NOMO-1 treated with DMSO at 0.1 percent for 48 hours (cell line): ENCODE data around the gene HIPK2.

Source experiments
- DNase-seq: peaks from one replicate; lab custom pipeline; 2025; ENCODE audit not compliant: unreplicated experiment; lab: John Stamatoyannopoulos, UW

HIPK2 gene

DNA sequence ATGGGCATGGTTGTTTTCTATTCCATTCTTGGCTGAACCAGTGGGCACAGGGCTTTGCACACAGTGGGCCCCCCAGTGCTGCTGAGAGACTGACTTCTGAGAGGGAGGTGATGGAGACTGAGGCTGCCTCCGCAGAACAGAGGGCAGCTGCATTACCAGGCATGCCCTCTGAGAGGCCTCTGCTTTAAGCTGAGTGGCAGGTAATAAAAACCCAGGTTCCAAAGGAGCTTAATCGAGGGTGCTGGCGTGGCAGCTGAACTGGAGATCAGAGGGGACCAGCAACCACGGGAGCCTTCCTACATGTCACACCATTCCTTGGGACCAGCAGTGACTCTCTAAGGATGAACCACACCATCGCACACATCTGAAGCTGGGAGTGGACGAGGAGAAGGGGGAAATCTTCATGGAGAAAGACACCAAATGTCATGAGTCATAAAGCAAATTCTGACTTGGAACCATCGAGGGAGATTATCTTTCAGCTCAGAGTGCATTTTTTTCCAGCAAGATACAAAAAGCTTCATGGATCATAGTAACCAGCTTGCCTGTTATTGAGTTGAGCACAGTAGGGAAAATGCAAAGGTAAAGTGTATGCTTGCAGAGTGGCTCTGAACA, 24.6 kb downstream of the HIPK2 start:
- DNase-seq: no peak

DNA sequence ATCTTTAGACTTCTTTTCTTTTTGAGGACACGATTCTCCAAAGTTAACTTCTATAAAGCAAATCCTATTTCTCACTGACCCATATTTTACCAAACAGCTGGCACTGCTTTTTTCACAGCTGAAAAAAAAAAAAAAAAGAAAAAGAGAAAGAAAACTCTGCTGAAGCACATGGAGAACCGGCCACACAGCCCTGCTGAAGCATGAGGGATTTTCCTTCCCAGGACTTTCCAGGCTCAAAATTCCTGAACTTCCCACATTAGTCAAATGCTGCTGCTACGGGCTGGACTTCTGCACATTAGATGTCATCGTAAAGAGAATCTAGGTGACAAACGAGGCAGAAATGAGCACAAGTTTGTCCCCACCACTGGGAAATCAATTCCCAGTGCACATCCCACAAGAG, 25.2 kb downstream of the HIPK2 start:
- DNase-seq: no peak

DNA sequence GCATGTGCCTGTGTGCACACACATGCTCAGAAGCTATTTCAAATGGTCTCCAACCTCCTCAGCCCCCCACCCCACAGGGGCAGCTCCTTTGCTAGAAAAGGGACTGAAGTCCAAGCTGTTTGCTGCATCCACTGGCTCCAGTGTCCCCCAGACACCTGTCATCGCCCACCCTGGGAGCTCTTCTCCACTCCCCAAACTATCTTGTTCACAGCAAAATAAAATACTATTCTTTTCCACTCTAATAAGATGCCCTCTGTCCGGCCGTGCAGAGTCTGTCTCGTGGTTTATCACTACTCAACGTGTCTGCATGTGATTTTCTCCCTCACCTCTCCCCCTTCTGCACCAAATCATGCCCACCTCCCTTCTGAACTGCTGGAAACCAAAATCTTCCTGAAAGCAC, 25.6 kb downstream of the HIPK2 start:
- no peak for DNase-seq

DNA sequence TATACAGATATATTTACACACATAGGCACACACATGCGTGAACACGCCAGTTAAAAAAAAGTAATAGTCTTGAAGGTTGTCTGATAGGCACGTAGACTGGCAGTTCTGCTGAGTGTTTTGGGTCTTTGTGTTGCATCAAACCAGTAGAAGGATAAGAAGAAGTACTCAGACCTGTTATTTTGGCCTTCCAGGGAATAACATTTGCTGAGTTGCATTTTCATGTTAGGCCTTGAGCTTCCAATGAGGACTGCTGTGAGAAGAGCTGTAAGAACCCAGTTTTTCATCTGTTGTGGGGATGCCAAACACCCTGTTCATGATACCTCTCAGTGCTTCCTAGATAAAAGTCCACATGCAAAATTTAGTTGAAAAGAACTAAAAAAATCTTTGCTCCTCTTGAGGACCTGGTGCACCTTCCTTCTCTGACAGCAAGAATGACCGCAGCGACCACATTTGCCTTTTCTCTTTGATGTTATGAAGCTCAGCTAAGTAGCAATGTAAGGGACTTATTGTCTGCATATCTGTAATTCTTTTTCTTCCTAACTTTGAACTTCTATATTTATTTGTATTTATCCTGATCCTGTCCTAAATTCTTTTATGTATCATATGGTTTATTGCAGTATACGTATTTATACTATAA, 27.2 kb downstream of the HIPK2 start:
- no peak for DNase-seq

DNA sequence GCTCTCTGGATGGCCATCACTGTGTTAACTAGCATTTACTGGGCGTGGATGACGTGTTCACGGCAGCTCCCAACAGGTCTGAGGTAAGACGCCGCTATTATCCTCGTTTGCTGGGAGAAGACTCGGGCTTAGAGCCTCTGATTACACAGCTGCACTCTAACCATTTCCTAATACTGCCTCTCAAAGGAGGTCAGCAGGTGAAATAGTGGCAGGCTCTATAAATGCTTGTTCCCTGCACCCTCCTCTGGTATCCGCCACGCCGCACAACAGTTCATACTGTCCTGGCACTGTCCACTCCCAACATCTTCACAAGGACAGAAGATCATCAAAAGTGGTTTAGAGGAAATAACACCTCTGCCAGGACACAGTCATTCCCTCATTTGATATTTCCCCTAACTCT, 28.3 kb downstream of the HIPK2 start:
- no peak for DNase-seq

DNA sequence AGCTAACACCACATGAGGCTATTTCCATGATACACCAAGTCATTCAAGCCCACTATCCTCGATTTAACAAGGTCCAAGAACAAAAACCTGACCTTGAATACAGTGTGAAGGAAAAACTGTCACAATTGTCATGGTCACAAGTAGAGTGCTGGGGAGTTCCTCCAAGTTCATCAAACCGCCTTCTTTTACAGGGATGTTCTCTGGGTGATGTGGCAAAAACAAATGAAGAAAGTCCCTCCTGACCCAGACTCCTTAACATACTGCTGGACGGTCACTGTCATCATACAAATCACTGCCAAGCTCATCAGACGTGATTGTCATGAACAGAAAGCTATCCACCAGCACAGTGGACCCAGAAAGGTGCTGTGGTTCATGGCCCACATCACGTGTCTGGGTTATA, 28.9 kb downstream of the HIPK2 start:
- no peak for DNase-seq

DNA sequence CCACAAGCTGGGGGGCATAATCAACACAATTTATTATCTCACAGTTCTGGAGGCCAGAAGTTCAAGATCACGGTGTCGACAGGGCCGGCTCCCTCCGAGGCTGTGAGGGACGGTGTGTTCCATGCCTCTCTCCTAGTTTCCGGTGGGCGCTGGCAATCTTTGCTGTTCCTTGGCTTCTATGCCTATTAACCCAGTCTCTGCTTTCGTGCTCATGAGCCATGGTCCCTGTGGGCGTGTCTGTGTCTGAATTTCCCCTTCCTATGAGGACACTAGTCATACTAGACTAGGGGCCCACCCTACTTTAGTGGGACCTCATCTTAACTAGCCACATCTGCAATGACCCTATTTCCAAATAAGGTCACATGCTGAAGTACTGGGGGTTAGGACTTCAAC, 29.4 kb downstream of the HIPK2 start:
- no peak for DNase-seq

DNA sequence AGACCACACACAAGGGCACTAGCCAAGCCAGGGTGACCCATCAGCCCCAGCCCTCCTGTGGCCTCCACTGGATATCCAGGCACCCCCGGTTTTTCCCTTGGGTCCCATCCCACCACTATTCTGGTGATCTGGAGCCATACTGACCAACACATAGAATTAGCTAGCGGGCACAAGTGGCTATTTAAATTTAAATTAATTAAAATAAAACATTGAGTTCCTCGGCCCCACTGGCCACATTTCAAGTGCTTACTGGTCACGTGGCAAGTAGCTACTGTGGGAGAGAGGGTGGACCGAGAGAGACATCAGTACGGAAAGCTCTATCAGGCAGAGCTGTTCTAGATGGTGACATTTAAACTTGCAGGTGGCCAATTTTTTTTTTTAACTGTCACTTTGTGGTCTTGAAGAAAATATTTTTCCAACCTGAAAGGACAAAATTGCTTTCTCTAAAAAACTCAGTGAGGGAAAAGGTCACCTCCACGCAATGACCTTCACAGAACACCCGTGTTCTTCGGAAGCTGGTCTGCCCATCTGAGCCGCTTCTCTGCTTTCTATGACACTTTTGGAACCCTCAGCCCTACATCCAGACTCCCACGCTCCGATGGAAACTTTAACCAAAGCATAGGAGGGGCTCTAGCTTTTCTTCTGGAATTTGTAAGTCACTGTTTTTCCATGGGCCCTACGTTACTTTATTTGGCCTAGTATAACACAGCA, 30.0 kb downstream of the HIPK2 start:
- DNase-seq: no peak

DNA sequence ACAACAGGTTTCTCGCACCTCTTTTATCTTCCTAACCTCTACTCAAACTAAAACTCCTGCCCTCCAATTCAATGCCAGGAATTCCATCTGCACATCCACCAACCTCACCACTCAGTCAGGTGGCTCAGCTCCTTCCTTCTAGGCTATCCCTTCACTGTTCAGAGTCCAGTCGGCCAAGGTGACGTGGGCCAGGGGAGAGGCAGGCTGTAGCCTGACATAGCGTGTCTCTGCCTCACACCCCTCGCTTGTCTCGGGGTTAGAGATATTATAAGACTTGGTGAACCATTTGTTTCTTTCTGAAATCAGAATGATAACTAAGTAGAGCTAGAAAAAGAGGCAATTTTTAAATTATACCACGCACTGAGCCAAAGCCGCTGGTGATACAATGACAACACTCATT, 31.1 kb downstream of the HIPK2 start:
- DNase-seq: no peak

DNA sequence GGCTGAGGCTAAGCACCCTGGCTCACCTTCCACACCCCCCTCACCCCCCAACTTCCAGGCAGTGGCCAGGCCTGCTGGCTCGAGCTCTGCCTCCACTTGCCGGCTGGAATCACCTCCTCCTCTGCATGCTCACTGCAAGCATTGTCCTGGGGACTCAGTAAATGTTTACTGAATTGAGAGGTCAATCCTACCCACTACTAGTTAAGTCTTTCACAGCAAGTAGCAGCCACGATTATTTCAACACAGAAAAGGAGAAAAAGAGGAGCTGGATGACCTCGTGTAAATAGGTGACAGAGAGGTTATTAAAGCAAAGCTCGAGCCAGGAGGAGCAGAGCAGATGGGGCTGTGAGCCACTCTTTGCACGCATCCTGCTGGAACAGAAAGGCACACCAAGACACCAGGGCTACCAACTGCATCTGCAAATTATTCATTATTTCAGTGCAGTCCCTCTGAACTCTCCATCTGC, 32.1 kb downstream of the HIPK2 start:
- DNase-seq: no peak

DNA sequence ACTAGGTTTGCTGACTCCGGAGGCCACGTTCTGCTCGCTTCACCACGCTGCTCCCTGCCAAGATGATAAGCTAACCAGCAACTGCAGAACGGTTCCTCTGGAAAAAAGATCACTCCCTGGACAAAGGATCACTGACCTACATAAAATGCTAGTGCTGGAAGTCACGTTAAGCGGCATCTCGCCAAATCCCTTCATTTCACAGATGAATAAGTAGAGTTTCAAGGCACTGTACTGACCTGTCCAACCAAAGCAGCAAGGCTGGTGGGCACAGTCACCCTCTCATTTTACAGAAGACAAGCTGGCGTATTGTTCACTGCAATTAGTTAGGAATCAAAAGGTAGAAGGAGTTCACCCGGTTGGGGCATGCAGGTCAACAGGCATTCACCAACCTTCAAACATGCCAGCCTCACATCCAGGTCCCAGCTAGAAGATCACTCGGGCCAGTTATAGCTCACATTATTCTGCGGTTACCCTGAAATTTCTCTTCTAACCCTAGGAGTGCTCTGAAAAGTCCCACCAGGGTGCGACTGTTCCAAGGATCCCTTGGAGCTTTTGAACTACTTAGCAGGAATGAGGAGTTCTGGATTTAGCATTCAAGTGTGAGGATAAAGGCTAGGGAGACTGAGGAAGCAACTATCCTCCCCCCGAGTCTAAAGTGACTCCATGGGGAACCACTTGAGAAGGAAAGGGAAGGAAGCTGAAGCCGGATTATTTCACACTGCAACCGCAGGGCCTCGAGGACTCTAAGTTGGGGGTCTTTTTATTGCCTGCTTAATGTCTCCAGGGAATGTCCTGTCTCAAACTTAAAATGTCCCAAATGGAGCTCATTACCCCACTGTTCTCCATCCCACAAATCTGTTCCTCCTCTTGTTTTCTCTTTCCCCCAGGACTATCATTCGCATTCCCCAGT, 32.8 kb downstream of the HIPK2 start:
- no peak for DNase-seq

DNA sequence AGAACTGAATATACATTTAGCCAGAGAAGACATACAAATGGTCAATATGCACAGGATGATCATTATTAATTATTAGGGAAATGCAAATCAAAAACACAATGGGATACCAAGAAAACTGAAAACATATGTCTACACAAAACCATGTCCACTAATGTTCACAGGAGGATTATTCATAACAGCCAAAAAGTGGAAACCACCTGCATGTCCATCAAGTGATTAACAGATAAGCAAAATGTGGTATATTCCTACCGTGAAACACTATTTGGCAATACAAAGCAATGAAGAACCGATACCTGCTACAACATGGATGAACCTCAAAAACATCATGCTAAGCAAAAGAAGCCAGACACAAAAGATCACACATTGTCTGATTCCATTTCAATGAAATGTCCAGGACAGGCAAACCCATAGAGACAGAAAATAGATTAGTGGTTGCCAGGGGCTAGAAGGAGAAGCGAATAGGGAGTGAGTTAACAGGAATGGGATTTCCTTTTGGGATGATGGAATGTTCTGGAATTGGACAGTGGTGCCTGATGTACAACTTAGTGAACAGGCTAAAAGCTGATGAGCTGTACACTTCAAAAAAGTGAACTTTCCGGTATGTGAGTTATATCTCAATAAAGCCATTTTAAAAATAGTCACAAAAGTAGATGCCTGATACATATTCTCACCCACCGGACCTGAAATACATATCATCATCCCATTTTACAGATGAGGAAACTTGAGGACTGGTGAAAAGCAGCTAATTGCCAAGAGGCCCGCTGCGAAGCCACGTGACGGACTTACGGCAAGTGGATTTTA, 33.6 kb downstream of the HIPK2 start:
- no peak for DNase-seq

DNA sequence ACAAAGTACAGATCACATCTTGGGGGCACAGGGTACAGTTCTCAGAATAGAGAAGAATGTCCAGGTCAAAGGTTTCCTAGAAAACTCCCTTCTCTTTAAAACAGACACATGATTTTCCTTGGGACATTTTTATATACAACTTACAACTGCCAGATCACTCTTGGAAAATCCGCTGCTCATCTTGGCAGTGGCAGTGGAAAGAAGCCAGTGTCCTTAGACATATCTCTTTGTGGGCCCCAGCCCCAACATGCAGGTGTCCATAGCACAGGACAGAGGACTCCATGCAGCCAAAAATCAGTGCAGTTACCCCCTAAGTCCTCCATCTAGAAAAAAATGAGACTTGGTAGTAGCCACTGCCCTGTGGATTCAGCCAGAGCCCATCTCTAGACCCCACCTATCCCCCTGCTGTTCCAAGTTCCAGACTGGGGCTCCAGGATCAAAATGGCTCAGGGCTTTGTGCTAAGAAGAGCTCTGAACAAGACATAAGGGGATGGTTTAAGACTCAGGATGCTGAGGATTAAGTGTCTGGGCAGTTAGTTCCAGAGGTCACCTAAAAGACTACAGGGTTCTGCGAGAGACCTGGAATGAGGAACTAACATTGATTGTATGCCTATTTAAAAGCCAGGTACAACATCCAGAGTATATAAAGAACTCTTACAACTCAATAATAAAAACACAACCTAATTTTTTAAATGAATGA, 34.4 kb downstream of the HIPK2 start:
- DNase-seq: no peak

DNA sequence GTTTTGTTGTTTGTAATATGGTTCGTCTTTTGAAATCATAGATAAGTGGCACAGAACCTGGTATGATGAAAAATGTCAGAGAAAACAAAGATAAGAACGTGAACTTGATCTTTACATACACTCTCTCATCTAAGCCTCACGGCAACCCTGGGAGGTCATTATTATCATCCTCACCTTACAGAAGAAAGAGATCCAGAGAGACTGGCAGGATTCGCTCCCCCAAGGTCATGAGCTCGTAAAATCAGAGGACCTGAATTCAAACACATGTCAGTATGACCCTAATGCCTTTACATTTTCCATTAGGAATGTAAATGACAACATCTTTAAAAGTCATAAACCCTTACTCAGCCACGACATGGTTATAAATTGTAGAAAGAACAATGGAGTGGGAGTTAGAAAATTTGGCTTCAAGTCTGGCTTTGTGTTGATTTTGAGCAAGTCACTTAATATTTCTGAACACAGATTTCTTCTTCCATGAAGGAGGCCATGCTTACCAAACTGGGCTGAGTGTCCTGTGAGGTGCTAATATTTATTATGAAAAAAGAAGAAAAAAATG, 35.9 kb downstream of the HIPK2 start:
- DNase-seq: no peak

DNA sequence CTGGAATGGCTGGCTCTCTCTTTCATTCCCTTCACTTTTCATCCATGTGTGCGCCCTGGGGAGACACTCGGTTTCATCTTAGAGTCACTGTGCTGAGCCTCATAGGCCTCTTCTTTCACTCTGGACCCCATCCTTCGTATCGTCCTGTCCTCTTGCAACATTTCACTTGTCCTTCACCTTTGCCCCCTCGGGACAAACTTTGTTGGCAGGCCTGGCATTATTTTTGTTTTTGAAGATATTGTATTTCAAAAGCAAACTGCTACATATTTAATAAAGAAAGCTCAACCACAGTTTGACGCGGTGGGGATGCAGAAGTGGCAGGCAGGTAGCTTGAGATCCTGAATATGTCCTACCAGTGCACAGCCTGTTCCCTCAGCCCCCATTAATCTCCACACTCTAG, 36.6 kb downstream of the HIPK2 start:
- DNase-seq: no peak

DNA sequence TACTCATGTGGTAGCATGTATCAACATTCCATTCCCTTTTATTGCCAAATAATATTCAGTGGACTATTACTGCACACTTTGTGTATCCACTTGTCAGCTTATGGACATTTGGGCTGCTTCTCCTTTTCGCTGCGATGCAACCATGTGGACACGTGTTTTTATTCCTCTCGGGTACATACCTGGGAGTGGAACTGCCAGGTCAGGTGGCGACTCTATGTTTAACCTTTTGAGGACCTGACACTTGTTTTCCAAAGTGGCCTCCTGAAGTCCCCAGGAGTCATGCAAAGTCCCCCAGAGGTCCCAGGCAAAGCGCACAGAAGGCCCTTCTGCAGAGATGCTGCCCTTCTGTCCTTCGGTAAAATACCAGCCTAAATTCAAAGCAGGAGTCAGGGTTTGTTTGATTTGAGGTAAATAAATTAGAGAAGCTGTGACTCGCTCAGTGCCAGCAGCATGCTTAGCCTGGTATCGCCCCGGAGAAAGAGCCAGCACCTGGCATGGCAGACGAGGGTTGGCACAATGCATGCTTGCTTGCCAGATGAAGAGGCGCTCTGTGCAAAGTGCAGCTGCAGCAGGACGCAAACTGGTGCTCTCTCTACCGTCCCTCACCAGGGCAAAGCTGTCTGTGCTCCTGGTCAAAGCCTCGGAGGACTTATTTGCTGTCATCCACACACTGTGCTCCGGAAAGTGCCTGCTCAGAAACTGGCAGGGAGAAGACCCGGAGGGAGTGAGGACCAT, 37.8 kb downstream of the HIPK2 start:
- no peak for DNase-seq

DNA sequence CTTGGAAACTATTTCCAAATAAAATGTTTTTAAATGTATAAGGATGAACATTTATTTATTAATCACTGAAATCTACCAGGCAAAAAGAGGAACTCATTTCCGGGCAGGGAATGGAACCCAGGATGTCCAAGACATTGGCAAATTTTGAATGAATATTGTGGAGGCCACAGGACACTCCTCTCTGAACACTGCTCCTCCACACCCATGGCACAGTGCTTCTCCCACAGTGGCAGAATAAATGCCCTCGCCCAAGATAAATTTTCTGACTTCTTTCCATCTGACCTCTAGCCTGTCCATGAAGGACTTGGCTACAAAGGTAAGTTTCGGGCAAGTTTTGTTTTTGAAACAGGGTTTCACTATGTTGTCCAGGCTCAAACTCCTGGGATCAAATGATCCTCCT, 39.0 kb downstream of the HIPK2 start:
- DNase-seq: no peak

DNA sequence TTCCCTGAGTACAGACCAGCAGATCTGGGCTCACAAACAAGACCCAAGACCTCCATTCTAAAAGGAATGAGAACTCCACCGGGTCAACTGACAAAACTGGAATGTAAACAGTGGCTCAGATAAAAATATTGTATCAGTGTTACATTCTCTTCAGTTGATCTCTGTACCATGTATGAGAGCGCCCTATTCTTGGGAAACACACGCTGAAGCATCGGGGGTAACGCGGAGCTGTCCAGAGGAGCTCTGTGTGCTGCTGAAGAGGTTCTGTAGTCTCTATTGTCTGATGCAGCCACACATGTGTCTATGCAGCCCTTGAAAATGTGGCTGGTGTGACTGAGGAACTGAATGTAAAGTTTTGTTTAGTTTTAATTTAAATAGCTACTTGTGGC, 39.7 kb downstream of the HIPK2 start:
- DNase-seq: no peak
